Endodermal cell (in vitro differentiated cells): ENCODE data around the gene JPT2. TPM values are rescaled to one million over a fixed set of nuclear protein-coding genes. Genes with fewer than 3 reads are reported as not detected.

Experiments
- DNase-seq: peaks from one replicate; pipeline ENCODE4 v3.0.0-alpha.2; 2017
- H3K27ac ChIP-seq: 2 replicates; pipeline ENCODE4 v1.5.1; 2013; ENCODE audit warnings: mild to moderate bottlenecking, low read depth, low read length, moderate library complexity
- H3K27me3 ChIP-seq: 2 replicates; pipeline ENCODE4 v1.6.1; 2013; ENCODE audit warnings: mild to moderate bottlenecking, low read length, moderate library complexity; ENCODE audit not compliant: insufficient read depth, control insufficient read depth, poor library complexity, severe bottlenecking
- H3K36me3 ChIP-seq: 2 replicates; pipeline ENCODE4 v1.7.0; 2013; ENCODE audit warnings: mild to moderate bottlenecking, low read length, moderate library complexity; ENCODE audit not compliant: control insufficient read depth, insufficient read depth
- H3K4me1 ChIP-seq: one replicate; pipeline ENCODE4 v1.7.0; 2013; ENCODE audit warnings: low read length; ENCODE audit not compliant: control insufficient read depth, insufficient read depth
- H3K4me3 ChIP-seq: 2 replicates; pipeline ENCODE4 v1.5.1; 2013; ENCODE audit warnings: mild to moderate bottlenecking, low read length, moderate library complexity
- H3K9ac ChIP-seq: 2 replicates; pipeline ENCODE4 v1.6.1; 2013; ENCODE audit warnings: mild to moderate bottlenecking, low read length, moderate library complexity; ENCODE audit not compliant: poor library complexity, severe bottlenecking; ENCODE audit errors: extremely low read depth
- H3K9me3 ChIP-seq: 2 replicates; pipeline ENCODE4 v1.6.1; 2013; ENCODE audit warnings: mild to moderate bottlenecking, low read length, moderate library complexity; ENCODE audit not compliant: control insufficient read depth
- H3K27ac Mint-ChIP-seq: 2 replicates; pipeline ENCODE4 v1.8.0; 2020; ENCODE audit warnings: mixed read lengths
- H3K27me3 Mint-ChIP-seq: 2 replicates; pipeline ENCODE4 v1.8.0; 2021; ENCODE audit warnings: mild to moderate bottlenecking, mixed read lengths; ENCODE audit not compliant: insufficient read depth
- H3K36me3 Mint-ChIP-seq: 2 replicates; pipeline ENCODE4 v1.8.0; 2020; ENCODE audit warnings: low read depth, mixed read lengths
- H3K4me1 Mint-ChIP-seq: 2 replicates; pipeline ENCODE4 v1.8.0; 2020; ENCODE audit warnings: mixed read lengths
- H3K4me3 Mint-ChIP-seq: 2 replicates; pipeline ENCODE4 v1.8.0; 2020; ENCODE audit warnings: mild to moderate bottlenecking, moderate library complexity, mixed read lengths
- H3K9me3 Mint-ChIP-seq: 2 replicates; pipeline ENCODE4 v1.8.0; 2020; ENCODE audit warnings: mild to moderate bottlenecking, mixed read lengths
- CTCF ChIP-seq: fragments of 200-600 bp; sonication (generic); conservative IDR thresholded peaks from 2 replicates; pipeline ENCODE4 v1.5.0; 2021; ENCODE audit warnings: antibody characterized with exemption, mild to moderate bottlenecking
- WGBS, 2 experiments: methylation state at CpG; one replicate each; pipeline versions ENCODE4 v1.1.5 to v1.1.7; 2013; ENCODE audit warnings: missing lambda C conversion rate in 2 of 2, mixed read lengths in 1 of 2; ENCODE audit not compliant: insufficient coverage in 1 of 2, insufficient read length in 1 of 2; 5-methylcytosine and 5-hydroxymethylcytosine counted together
- total RNA-seq, 2 donors: library from RNA; stranded (reverse); fragmentation: NEBNext Ultra II Directional in 1 of 2; extraction: Animal tissue kit (Norgen Biotek cat#: 25700) in 1 of 2; gene quantifications; 2 replicates in 1 of 2; 3 replicates in 1 of 2; pipeline ENCODE4 v1.2.1, GENCODE V29; 2021

The JPT2 gene
- total RNA-seq, 2 donors from 2014 or later, result 161 to 168 TPM

DNA sequence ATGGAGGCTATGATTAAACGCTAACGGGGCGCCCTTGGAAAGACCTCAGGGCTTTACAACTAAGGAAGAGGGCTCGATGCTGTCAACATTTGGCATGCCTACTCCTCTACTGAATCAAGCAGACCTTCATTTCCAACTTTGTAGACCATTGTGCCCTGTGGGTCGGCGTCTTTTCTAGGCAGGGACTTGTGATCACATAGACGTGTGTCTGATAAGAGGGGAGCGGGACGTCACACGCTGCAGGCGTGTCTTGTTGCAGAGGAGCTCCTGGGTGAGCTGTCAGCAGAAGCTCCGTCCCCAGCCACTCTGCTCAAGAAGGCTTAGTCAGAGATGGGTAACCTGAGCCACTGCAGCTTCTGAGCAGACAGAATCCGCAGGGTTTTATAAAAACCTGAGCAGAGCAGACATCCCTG, 30.7 kb downstream of the JPT2 start:
- Mint-ChIP-seq H3K27me3 (no peaks in the 10 kb centered on the region), H3K9me3 (no peaks in the 10 kb centered on the region), H3K36me3 (no peaks in the 10 kb centered on the region), H3K4me1 (peaks cover 23% of the 10 kb centered on the region), H3K27ac (no peak overlapping the region), H3K4me3 (no peak overlapping the region)
- Histone ChIP-seq H3K27me3 (no peaks in the 10 kb centered on the region), H3K9me3 (no peaks in the 10 kb centered on the region), H3K9ac (no peak overlapping the region), H3K36me3 (peaks cover 5% of the 10 kb centered on the region), H3K4me1 (no peaks in the 10 kb centered on the region), H3K27ac (no peak overlapping the region), H3K4me3 (no peak overlapping the region)
- WGBS, 2 experiments, result 92 to 95% methylated on average over 13 of the region's 13 CpGs
- TF ChIP-seq CTCF, result no peak
- no peak for DNase-seq

DNA sequence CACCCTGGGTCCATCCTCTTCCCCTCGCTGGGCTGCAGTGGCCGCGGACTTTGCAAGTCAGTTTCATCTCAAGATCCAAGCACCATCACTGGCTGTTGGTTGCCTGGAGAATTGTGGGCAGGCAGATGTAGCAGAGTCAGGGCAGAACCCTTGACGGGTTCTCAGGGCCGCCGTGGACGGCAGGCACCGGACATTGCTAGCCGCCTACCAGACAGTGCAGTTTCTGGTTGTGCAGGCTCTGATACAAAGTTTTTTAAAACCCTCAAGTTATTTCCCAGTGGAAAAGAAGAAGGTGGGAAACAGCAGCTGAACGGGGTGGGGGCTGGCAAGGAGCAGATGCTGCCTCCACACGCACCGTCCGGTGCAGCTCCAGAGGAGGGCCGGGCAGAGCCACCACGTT, 31.3 kb downstream of the JPT2 start:
- no peaks in the 10 kb centered on the region for H3K27me3 ChIP-seq
- H3K4me1 Mint-ChIP-seq, result peaks cover 29% of the 10 kb centered on the region
- H3K4me3 ChIP-seq, result no peak overlapping the region
- H3K4me1 ChIP-seq, result no peaks in the 10 kb centered on the region
- peak overlapping the region; percentile 12 for H3K27ac Mint-ChIP-seq
- no peak overlapping the region for H3K9ac ChIP-seq
- H3K36me3 ChIP-seq, result peaks cover 10% of the 10 kb centered on the region
- WGBS, 2 experiments, result 91 to 97% methylated on average over 7 to 15 of the region's 15 CpGs
- no peaks in the 10 kb centered on the region for H3K27me3 Mint-ChIP-seq
- H3K4me3 Mint-ChIP-seq, result no peak overlapping the region
- DNase-seq, result no peak
- no peaks in the 10 kb centered on the region for H3K9me3 Mint-ChIP-seq
- no peak for TF ChIP-seq CTCF
- no peaks in the 10 kb centered on the region for H3K9me3 ChIP-seq
- H3K27ac ChIP-seq, result no peak overlapping the region
- H3K36me3 Mint-ChIP-seq, result no peaks in the 10 kb centered on the region

GRCh38 chr16:1710811-1711507, 32.9 kb downstream of the JPT2 start:
- H3K9me3 ChIP-seq, result no peaks in the 10 kb centered on the region
- Mint-ChIP-seq H3K4me3 (no peak overlapping the region), H3K36me3 (no peaks in the 10 kb centered on the region), H3K9me3 (no peaks in the 10 kb centered on the region), H3K27ac (no peak overlapping the region), H3K4me1 (peaks cover 29% of the 10 kb centered on the region), H3K27me3 (no peaks in the 10 kb centered on the region)
- no peaks in the 10 kb centered on the region for H3K4me1 ChIP-seq
- H3K27me3 ChIP-seq, result no peaks in the 10 kb centered on the region
- 93 to 94% methylated on average over 12 to 17 of the region's 17 CpGs for WGBS, 2 experiments
- H3K9ac ChIP-seq, result no peak overlapping the region
- peaks cover 10% of the 10 kb centered on the region for H3K36me3 ChIP-seq
- DNase-seq, result no peak
- no peak for TF ChIP-seq CTCF
- no peak overlapping the region for H3K4me3 ChIP-seq
- H3K27ac ChIP-seq, result no peak overlapping the region
